Activated CD8-positive, alpha-beta memory T cell treated with anti-CD3 and anti-CD28 coated beads, Interleukin-2, amount 50 U/mL, for 4 hours (primary cell): ENCODE data around the gene C20orf173.

ENCODE experiments used
- DNase-seq: peaks from one replicate; pipeline ENCODE4 v3.0.0-alpha.2; 2020

The C20orf173 gene

GRCh38 chr20:35506179-35506578 lies 23.3 kb downstream of the C20orf173 start:
- no peak for DNase-seq

GRCh38 chr20:35504751-35505150 lies 24.7 kb downstream of the C20orf173 start:
- DNase-seq, result no peak

- DNase-seq, result no peak
Observed at GRCh38 chr20:35503841-35504561, 25.5 kb downstream of the C20orf173 start.

- no peak for DNase-seq
Observed at GRCh38 chr20:35503281-35503680, 26.2 kb downstream of the C20orf173 start.

- DNase-seq, result no peak
Observed at GRCh38 chr20:35502352-35502751, 27.1 kb downstream of the C20orf173 start.

GRCh38 chr20:35499271-35499670 lies 30.2 kb downstream of the C20orf173 start:
- no peak for DNase-seq

GRCh38 chr20:35497780-35498189 lies 31.7 kb downstream of the C20orf173 start:
- DNase-seq, result no peak

- DNase-seq, result no peak
Observed at GRCh38 chr20:35497320-35497719, 32.1 kb downstream of the C20orf173 start.

GRCh38 chr20:35496481-35496880 lies 33.0 kb downstream of the C20orf173 start:
- DNase-seq, result no peak

GRCh38 chr20:35492352-35492751 lies 37.1 kb downstream of the C20orf173 start:
- no peak for DNase-seq

GRCh38 chr20:35491823-35492222 lies 37.6 kb downstream of the C20orf173 start:
- DNase-seq, result no peak

GRCh38 chr20:35490736-35491181 lies 38.7 kb downstream of the C20orf173 start:
- DNase-seq, result peak; percentile 56

GRCh38 chr20:35489717-35490116 lies 39.7 kb downstream of the C20orf173 start:
- DNase-seq, result no peak

GRCh38 chr20:35487479-35487878 lies 42.0 kb downstream of the C20orf173 start:
- no peak for DNase-seq

GRCh38 chr20:35479798-35480197 lies 49.7 kb downstream of the C20orf173 start:
- no peak for DNase-seq

GRCh38 chr20:35478804-35479472 lies 50.5 kb downstream of the C20orf173 start:
- DNase-seq, result no peak
